ENCODE measurements around the gene SLX1A.
"Not testable (repeated sequence)": the region's sequence is repeated elsewhere in the genome, so short reads cannot be mapped to it uniquely, and the experiment has no call there.

SLX1A gene

DNA sequence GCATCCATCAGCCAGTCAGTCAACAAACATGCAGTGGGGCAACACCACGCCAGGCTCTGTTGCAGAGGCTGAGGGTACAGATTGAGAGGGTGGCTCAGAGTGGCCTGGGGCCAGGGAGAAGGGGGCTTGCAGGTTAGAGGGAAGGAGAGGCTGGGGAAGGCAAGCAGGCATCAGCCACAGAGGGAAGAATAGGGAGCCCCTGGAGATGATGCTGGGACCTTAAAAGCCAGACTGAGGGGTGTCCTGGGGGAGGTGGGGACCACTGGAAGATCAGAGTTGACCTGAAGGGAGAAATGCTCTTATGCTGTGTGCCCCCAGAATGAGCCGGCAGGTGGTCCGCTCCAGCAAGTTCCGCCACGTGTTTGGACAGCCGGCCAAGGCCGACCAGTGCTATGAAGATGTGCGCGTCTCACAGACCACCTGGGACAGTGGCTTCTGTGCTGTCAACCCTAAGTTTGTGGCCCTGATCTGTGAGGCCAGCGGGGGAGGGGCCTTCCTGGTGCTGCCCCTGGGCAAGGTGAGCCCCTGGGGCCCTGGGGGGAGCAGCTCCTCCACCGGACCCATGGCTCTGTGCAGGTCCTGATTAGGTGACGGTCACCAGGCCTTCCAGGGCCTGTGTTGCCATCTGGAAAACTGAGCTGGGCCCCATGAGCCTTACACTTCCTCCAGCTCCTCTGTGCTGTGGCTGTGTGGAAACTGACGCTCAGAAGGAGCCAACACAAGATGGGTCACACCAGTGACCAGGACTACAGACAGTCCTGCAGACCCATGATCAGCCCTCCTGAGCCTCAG is 8.6 kb upstream of the SLX1A start:
- DNase-seq, result no peak

DNA sequence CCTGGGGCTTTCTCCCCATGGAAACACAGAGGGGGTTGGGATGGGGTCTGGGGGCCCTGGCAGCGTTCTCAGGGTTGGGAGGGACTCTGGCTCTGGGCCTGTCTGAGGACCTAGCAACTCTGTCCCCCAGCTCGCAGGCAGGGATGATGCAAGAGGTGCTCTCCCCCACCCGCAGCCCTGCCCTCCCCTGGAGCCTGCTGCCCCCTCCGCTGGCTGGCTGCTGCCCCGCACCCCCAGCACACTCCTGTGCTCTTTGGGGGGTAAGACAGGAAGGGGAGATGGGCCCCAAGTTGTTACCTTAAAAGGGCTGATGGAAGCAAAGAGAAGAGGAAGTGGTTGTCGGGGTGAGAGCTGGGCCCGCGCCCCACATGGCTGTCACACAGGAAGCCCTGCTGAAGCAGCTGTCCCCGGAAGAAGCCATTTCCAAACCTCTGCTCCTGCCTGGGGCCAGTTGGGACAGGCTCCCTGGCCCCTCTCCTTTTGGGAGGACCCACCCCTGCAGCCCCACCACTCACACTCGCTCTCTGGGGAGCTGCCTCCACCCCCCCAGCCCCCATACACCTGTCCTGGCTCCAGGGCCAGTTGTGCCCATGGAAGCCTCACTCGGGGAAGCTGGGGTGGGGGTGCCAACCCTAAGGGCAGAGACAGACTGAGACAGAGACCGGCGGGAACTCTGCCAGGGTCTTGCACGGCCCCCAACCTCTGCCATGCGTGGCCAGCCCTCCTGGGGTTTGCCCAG is 7.8 kb upstream of the SLX1A start:
- no peak for DNase-seq

DNA sequence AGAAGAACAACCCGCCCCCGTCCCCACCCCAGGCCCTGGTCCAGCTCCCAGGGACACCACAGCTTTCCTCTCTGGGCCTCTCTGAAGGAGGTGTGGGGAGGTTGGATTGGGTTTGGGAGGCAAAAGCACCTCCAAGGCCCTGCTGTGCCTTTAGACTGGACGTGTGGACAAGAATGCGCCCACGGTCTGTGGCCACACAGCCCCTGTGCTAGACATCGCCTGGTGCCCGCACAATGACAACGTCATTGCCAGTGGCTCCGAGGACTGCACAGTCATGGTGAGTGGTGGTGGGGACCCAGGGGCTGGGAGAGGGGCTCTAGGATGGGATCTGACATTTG is 7.3 kb upstream of the SLX1A start:
- DNase-seq, result no peak

DNA sequence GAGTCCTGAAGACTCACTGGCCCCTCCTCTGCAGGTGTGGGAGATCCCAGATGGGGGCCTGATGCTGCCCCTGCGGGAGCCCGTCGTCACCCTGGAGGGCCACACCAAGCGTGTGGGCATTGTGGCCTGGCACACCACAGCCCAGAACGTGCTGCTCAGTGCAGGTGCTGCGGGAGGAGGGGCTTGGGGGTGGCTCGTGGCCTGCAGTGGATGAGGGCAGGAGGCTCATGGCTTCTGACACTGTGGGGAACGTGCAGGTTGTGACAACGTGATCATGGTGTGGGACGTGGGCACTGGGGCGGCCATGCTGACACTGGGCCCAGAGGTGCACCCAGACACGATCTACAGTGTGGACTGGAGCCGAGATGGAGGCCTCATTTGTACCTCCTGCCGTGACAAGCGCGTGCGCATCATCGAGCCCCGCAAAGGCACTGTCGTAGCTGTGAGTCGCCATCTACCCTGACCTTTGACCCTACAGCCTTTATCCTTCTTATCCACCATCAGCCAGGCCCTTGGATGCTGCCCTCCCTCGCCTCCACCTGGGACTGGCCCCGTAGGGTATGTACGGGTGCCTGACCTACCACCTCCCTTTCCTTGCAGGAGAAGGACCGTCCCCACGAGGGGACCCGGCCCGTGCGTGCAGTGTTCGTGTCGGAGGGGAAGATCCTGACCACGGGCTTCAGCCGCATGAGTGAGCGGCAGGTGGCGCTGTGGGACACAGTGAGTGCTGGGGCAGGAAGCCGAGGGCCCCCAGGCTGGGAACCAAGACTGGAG is 6.7 kb upstream of the SLX1A start:
- no peak for DNase-seq

DNA sequence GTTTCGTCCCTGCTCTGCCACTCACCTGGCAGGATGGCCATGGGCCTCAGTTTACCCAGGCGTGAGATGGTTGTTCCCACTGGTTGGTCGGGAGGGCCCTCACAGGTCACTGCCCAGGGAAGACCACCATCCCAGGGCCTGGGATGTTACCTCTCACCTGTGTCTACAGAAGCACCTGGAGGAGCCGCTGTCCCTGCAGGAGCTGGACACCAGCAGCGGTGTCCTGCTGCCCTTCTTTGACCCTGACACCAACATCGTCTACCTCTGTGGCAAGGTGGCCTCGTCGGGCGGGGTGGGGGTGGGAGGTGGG is 6.2 kb upstream of the SLX1A start:
- DNase-seq, result no peak

DNA sequence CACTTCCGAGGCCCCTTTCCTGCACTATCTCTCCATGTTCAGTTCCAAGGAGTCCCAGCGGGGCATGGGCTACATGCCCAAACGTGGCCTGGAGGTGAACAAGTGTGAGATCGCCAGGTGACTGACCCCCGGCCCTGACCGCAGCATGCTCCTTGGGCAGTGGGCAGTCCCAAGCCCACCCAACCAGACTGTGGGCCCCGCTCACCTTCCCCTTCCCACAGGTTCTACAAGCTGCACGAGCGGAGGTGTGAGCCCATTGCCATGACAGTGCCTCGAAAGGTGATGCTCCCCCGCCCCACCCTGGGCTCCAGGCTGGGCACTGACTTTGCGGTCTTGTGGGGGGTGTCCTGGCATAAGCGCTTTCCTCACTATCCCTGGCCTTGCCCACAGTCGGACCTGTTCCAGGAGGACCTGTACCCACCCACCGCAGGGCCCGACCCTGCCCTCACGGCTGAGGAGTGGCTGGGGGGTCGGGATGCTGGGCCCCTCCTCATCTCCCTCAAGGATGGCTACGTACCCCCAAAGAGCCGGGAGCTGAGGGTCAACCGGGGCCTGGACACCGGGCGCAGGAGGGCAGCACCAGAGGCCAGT is 5.6 kb upstream of the SLX1A start:
- DNase-seq, result no peak

DNA sequence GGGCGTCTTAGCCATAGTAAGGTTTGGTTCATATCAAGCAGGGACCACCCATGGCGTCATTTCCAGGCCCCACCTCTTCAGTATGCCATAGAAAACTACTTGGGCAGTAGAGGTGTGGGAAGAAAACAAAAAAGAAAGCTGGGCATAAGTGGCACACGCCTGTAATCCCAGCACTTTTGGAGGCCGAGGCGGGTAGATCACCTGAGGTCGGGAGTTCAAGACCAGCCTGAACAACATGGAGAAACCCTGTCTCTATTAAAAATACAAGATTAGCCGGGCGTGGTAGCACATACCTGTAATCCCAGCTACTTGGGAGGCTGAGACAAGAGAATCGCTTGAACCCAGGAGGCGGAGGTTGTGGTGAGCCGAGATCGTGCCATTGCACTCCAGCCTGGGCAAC is 2.5 kb upstream of the SLX1A start:
- not testable (repeated sequence) for DNase-seq

DNA sequence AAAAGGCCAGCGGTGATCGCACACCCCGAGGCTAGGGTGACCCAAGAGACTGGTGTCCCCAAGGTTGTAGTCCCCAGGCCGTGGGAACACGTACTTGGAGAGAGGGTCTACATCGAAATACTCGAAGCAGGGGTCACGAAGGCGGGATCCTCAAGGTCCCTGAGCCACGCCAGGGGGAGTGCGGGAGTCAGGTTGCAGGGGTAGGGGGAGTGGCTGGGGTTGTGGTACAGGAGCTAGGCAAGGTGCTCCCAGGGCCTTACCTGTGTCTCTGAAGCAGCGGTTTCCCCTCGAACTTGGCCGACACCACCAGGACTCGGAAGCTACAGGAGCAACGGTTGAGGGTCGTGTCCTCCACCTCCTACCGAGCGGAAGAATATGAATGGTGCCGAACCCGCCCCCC is 577 bp upstream of the SLX1A start:
- DNase-seq, result not testable (repeated sequence)

DNA sequence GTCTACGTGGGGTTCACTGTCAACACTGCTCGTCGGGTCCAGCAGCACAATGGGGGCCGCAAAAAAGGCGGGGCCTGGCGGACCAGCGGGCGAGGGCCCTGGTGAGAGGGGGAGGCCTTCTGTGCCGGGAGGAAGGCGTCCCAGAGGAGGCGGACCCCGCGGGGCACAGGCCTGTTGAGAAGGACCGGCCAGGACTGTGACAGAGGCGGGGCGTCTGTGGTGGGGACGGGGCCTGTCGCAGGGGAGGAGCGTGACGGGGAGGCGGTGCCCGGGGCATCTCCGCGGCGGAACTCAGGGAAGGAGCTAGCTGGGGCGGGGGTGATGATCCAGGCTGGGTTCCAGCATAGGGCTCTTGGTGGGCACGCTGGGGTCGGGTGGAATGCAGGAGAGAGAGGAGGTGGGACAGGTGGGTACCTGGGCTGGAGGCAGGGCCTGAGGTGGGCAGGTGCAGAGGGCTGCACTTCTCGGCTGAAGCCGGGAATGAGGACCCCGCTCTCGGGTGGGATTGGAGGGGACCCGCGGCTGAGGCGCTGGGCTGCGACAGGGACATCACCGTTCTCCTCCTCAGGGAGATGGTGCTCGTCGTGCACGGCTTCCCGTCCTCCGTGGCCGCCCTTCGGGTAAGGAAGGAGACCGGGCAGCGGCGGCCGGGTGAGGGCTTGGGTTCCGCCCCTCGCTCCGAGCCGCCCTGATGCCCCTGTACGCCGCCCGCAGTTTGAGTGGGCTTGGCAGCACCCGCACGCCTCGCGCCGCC is 674 bp downstream of the SLX1A start:
- not testable (repeated sequence) for DNase-seq

DNA sequence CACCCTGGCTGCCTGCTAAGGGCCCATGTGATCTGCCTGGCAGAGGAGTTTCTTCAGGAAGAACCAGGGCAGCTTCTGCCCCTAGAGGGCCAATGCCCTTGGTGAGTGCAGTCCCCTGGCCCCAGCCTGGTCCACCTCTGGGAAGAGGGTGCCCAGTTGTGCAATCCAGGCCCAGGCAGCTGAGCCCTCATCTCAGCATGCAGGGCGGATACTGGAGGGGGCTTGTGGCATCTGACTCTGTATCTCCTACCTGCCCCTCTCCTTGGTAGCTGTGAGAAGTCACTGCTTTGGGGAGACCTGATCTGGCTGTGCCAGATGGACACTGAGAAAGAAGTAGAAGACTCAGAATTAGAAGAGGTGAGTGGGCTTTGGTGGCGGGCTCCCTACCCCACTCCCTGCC is 3.3 kb downstream of the SLX1A start:
- not testable (repeated sequence) for DNase-seq

DNA sequence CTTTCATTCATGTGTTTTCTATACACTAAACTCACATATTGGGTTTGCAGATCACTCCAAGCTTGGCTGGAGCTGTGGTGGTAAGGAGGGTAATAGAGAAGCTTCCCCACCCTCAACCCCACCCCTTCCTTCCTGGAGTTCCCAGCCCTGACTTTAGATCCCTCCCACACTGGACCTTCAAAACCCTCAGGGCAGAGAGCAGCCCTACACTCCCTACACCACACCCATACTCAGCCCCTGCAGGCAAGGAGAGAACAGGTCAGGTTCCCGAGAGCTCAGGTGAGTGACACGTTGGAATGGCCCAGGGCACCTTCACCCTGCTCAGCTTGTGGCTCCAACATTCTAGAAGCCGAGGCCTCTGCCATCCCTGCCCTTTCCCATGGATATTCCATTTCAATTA is 5.4 kb downstream of the SLX1A start, which contains the start of gene SULT1A3:
Gene SULT1A3, plus strand, starts transcription at position 207 of the 400 bp plus-strand sequence. CDS start 1,474 bp downstream, outside the sequence.
- not testable (repeated sequence) for DNase-seq

DNA sequence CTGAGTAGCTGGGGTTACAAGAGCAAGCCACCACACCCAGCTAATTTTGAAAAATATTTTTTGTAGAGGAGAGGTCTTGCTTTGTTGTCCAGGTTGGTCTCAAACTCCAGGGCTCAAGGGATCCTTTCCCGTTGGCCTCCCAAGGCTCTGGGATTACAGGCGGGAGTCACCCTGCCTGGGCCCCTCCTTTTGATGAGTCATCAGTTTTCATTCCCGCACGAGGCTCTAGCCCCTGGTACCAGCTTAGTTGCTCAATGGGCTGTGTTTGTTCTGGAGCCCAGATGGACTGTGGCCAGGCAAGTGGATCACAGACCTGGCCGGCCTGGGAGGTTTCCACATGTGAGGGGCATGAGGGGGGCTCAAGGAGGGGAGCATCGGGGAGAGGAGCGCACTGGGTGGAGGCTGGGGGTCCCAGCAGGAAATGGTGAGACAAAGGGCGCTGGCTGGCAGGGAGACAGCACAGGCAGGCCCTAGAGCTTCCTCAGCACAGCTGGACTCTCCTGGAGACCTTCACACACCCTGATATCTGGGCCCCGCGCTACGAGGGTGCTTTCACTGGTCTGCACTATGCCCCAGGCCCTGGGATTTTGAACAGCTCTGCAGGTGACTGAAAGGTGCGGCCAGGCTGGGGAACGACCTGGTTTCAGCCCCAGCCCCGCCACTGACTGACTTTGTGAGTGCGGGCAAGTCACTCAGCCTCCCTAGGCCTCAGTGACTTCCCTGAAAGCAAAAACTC is 6.1 kb downstream of the SLX1A start:
- DNase-seq, result not testable (repeated sequence)

DNA sequence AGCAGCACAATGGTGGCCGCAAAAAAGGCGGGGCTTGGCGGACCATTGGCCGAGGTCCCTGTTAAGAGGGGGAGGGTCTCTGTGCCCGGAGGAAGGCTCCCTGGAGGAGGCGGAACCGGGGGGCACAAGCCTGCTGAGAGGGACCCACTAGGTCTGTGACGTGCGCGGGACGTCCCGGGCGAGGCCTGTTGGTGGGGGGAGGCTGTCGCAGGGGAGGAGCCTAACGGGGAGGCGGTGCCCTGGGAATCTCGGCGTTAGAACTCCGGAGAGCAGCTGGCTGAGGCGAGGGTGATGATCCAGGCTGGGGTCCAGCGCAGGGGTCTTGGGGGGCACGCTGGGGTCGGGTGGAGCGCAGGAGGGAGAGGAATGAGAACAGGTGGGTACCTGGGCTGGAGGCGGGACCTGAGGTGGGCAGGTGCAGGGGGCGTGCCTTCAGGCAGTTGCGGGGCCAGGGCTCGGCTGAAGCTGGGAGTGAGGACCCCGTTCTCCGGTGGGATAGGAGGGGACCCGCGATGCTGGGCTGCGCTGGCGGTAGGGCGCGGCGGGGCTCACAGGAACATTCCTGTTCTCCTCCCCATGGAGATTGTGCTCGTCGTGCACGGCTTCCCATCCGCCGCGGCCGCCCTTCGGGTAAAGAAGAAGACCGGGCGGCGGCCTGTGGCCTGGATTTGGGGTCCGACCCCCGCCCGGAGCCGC is 12.0 kb downstream of the SLX1A start:
- DNase-seq, result not testable (repeated sequence)

DNA sequence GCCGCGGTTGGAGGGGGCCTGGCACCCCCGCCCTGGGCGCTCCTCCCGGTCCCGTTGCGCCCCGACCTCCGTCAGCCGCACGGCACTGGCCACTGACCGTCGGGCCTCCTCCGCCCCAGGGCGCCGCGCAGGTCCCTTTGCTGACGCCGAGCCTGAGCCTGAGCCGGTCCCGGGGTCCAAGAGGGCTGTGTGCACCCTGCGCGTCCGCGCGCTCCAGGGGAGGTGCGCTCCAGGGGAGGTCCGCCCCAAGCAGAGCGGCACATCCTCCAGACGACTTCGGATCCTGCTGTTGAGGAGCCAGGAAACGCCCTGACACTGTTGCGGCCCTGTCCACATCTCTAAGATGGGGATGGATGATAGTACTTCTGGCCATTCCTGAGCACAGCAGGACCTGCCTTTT is 12.6 kb downstream of the SLX1A start:
- DNase-seq, result not testable (repeated sequence)

DNA sequence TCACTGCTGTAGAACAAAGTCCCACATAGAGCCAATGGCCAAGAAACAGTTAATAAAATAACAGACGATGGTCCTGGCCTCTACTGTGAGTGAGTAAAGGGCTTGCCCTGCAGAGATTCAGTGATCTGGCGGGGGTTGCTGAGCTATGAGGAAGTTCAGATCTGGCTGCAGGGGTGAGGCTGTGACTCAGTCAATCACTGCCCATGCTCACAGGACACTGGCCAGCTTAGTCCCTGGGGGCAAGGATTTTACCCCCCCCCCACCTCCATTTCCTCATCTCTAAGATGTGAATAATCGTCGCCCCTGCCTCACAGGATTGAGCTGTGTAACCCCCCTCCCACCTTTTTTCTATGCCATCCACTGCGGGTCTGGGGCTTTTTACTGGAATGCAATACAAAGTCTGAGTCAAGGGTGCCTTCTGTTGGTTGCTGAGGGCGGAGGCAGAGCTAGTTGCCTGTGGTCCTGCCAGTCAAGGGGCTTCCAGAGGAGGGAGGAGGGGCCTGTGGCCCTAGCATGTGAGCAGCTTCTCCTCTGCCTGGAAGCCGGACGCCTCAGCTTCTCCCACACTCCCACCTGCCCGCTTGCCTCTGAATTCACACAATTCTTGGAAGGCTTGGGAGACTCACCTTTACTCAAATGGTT is 13.5 kb downstream of the SLX1A start:
- DNase-seq, result not testable (repeated sequence)

DNA sequence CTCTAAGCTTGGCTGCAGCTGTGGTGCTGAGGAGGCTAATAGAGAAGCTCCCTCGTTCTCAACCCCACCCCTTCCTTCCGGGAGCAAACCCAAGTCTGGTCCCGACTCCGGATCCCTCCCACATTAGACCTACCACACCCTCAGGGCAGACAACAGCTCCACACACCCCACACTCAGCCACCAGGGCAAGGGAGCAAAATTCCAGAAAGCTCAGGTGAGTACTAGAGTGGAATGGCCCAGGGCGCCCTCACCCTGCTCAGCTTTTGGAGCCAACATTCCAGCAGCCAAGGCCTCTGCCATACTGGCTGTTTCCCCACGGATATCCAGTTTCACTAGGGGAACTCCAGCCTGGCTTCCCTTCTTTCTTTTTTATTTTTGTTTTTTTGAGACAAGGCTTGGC is 15.4 kb downstream of the SLX1A start:
- DNase-seq, result not testable (repeated sequence)

DNA sequence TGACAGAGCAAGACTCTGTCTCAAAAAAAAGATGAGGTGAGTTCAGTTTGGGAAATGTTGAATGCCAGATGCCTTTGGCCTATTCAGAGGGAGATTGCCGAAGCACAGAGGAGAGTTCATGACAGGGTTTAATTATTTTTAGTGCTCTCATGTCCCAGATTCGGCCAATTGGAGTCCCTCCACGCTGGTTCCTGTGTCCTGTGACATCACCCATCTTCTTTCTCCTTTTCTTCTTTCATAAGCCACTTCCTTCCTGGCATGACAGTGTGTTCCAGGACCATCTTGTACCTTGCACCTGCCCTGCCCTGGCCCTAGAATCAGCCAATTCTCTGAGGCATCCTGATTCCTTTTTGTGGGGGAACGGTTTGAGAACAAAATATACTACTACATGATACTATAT is 17.7 kb downstream of the SLX1A start:
- DNase-seq, result not testable (repeated sequence)

DNA sequence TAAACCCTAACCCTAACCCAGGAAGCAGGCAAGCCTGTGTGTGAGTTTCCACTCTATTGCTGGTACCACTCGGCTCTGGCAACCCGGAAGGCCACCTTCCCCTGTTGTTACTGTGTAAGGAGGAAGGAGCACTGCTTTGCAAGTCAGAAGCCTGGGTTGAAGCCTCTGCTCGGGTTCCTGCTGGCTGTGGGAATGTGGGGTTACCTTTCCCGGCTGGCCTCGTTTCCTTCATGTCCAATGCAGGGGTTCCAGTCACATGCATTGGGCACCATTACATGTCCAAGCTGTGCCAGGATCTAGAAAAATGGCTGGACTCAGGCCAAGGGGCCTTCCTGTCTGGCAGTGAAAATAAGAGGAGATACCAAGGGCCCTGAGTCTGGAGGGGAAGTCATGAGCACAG is 23.4 kb downstream of the SLX1A start:
- not testable (repeated sequence) for DNase-seq

Data from NCI-H510A treated with DMSO at 0.1 percent for 48 hours (cell line).